Tibial nerve (tissue), 3 donors: ENCODE results near the gene KCNJ11.

Experiments
- CTCF ChIP-seq, 5 experiments: fragments of 200-600 bp in 3 of 5; fragments of 450-650 bp in 2 of 5; sonication (generic) in 3 of 5; IDR thresholded peaks; one replicate each; pipeline ENCODE4 v1.5.1; 2016 to 2019; ENCODE audit warnings: antibody characterized with exemption in 5 of 5, mild to moderate bottlenecking in 3 of 5, moderate library complexity in 2 of 5
- POLR2A ChIP-seq, 2 donors: fragments of 450-650 bp; IDR thresholded peaks; one replicate each; pipeline ENCODE4 v1.6.1; 2017; ENCODE audit warnings: antibody characterized with exemption in 2 of 2, mild to moderate bottlenecking in 2 of 2, moderate library complexity in 2 of 2

DNA sequence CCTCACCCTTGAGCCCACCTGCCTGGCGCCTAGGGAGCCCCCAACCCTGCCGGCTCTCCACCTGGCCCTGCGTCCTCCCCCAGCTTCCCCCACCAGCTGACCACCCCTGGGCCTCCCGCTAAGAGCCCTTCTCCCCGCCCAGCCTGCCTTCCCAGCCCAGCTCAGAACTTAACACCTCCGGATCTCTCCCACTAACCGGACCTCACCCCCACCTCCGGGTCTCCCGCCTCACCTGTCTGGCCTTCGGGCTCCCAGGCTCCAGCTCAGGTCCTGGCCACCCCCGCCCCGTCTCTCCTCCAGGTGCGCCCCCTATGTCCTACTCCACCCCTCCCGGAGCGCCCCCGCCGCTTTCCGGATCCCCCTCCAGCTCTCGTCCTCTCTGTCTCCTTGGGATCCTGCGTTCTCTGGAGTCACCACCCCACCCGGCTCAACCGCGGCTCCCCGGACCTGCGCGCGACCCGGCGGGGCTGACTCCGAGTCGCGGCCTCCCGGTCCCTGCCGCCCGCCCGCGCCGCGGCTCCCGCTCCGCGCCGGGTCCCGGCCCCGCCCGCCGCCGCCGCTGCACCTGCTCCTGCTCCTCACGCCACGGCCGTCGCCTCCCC lies at the start of gene KCNJ11:
- TF ChIP-seq CTCF (IDR thresholded peaks at IDR 0.05) (no peak), POLR2A (IDR thresholded peaks at IDR 0.05) (no peak)
